ENCODE results near the gene BCR. TPM values are rescaled to one million over a fixed set of nuclear protein-coding genes. Genes with fewer than 3 reads are reported as not detected.

The BCR gene
- total and polyA plus RNA-seq, 2 of the 4 experiments (the other 2 are of a cell fraction): 28.9 to 44.6 TPM

DNA sequence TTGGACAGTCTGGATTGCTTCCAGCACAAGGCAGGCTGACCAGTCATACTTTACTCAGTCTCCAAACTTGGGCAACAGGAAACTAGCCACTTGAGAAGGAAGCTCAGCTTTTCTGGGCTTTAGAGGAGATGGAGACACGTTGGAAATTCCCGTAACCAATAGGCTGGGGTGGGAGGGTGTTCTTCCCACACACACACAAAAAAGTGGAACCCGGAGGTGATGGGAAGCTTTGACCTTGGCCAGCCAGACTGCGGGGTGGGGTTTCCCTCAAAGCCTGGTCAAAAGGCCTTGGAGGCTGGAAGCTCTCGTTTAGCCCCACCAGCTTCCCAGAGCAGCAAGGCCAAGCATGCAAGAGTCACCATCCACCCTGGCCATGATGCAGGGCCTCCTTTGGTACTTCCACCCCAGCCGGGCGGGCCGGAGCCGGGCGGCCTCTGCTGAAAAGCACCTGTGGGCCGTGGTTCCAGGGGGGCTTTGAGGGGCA, 126.2 kb downstream of the BCR start:
- H3K4me2 ChIP-seq (ENCODE audit: low read depth, low read length): peak overlapping the region; percentile 24; the same call in 1 of the 2 replicates
- H3K9me3 ChIP-seq (ENCODE audit: control insufficient read depth, insufficient read depth, low read length): no peaks in the 10 kb centered on the region
- intact Hi-C loops (cut with micrococcal nuclease) (no loop called here), dilution Hi-C loops (cut with HindIII; ENCODE audit: low sequenced_read_pairs, unreplicated experiment) (no loop called here), in situ Hi-C loops (cut with MboI; ENCODE audit: low sequenced_read_pairs) (no loop called here)
- no peak overlapping the region for H3K9ac ChIP-seq (ENCODE audit: low read depth, low read length)
- peak overlapping the region; percentile 82; the same call in 1 of the 2 replicates for H2AK5ac ChIP-seq (ENCODE audit: low read depth, low read length)
- peaks cover 16% of the 10 kb centered on the region for H3K4me1 ChIP-seq (ENCODE audit: control insufficient read depth, insufficient read depth, low read length)
- no peak overlapping the region for H2BK15ac ChIP-seq (ENCODE audit: low read depth, low read length)
- peak overlapping the region in 1 of 2 experiments; percentile 71; a peak in 1 of 4 replicates for H4K8ac ChIP-seq (ENCODE audit: low read depth in 2 of 2, low read length in 2 of 2)
- H3K36me3 ChIP-seq (ENCODE audit: control insufficient read depth, insufficient read depth, low read length): peaks cover 8% of the 10 kb centered on the region; the same call in 1 of the 2 replicates
- peaks cover 5% of the 10 kb centered on the region for H4K20me1 ChIP-seq (ENCODE audit: insufficient read depth, low read length)
- no TSS peak for BruUV-seq (replicated peaks)
- H3K27ac ChIP-seq (ENCODE audit: insufficient read depth, low read length): peak overlapping the region; percentile 51; the same call in 1 of the 2 replicates
- ATAC-seq (ENCODE audit: low read depth) (peak; percentile 24), DNase-seq (peak; percentile 74)
- H3K27me3 ChIP-seq (ENCODE audit: control insufficient read depth, insufficient read depth, low read length): no peaks in the 10 kb centered on the region
- H3K14ac ChIP-seq (replicated peaks; ENCODE audit: low read depth, low read length): peak overlapping the region; percentile 59; the same call in 1 of the 2 replicates
- POLR2A ChIA-PET (ENCODE audit: unreplicated experiment): no interaction called here
- peak overlapping the region; percentile 60 for H2AFZ ChIP-seq (replicated peaks; ENCODE audit: low read length, poor library complexity)
- H3K4me3 ChIP-seq (ENCODE audit: insufficient read depth, low read depth, low read length): no peak overlapping the region
- peak overlapping the region; percentile 55; the same call in 1 of the 2 replicates for H3K23ac ChIP-seq (ENCODE audit: low read depth, low read length)
- peak overlapping the region; percentile 77 for H2AK9ac ChIP-seq (replicated peaks; ENCODE audit: low read depth, low read length, poor library complexity)
- no peak overlapping the region for H3K56ac ChIP-seq (ENCODE audit: extremely low read depth, insufficient read depth, low read length)
- CTCF ChIA-PET: interaction anchor here (1.3 to 1.6 kb wide), 2 partner anchors 16 to 79 kb away, joined by 4 to 5 read pairs; no protein-coding TSS in a partner anchor
- H3K79me1 ChIP-seq (ENCODE audit: low read depth in 1 of 2, low read length in 2 of 2): 0 out of 4 replicates have a peak, but pooled peaks cover 0 to 3% of the 10 kb centered on the region in 2 experiments
- 95% methylated on average over 6 of the region's 11 CpGs; no CpG with 5 or more reads in 1 of the 2 experiments for WGBS, 2 experiments (ENCODE audit: extremely low coverage in 2 of 2, insufficient read length in 1 of 2)
- H3K4ac ChIP-seq (ENCODE audit: low read depth, low read length): peak overlapping the region; percentile 74
- no peak for TF ChIP-seq CHD1 (IDR thresholded peaks at IDR 0.05; ENCODE audit: low read depth, low read length)
- 0 out of 2 replicates have a peak, but pooled peaks have one; percentile 11 for TF ChIP-seq CEBPB (IDR thresholded peaks at IDR 0.05; ENCODE audit: low read depth, low read length)
- no peak overlapping the region for H4K5ac ChIP-seq (ENCODE audit: low read depth, low read length)
- H4K91ac ChIP-seq (ENCODE audit: insufficient read depth, low read depth, low read length): peak overlapping the region; percentile 19; the same call in 1 of the 2 replicates
- peaks cover 13% of the 10 kb centered on the region for H3K9me1 ChIP-seq (ENCODE audit: insufficient read depth, low read length)
- H2BK120ac ChIP-seq (ENCODE audit: low read depth, low read length): peak overlapping the region; percentile 54; the same call in 1 of the 2 replicates
- H2BK5ac ChIP-seq (ENCODE audit: low read depth, low read length, poor library complexity, severe bottlenecking): peak overlapping the region; percentile 44
- H3K18ac ChIP-seq (ENCODE audit: low read depth, low read length): no peak overlapping the region
- H2BK20ac ChIP-seq (ENCODE audit: low read depth, low read length): peak overlapping the region; percentile 57; the same call in 1 of the 2 replicates

Data from IMR-90 (cell line).